H1 (cell line): ENCODE measurements around the gene EBNA1BP2. TPM values are rescaled to one million over a fixed set of nuclear protein-coding genes. Genes with fewer than 3 reads are reported as not detected.

ENCODE experiments used
- EP300 ChIP-seq, 2 experiments: IDR thresholded peaks; 1 replicate in 1 of 2; 2 replicates in 1 of 2; pipeline ENCODE4 v1.6.1; 2011 to 2012; ENCODE audit warnings: low read depth in 2 of 2, low read length in 2 of 2, mild to moderate bottlenecking in 2 of 2, borderline replicate concordance in 1 of 2, inconsistent platforms in 1 of 2, moderate library complexity in 1 of 2
- HDAC2 ChIP-seq, 2 experiments: fragments of 300-600 bp in 1 of 2; sonication (generic) in 1 of 2; IDR thresholded peaks; 2 replicates each; pipeline ENCODE4 v1.6.1; 2011 to 2012; ENCODE audit warnings: low read depth in 2 of 2, low read length in 2 of 2, mild to moderate bottlenecking in 2 of 2, moderate library complexity in 2 of 2, borderline replicate concordance in 1 of 2, inconsistent platforms in 1 of 2
- MAFK ChIP-seq: IDR thresholded peaks from 2 replicates; pipeline ENCODE4 v1.6.1; 2012; ENCODE audit warnings: low read depth, mild to moderate bottlenecking, improper control_type of control experiment, low read length
- RAD21 ChIP-seq, 2 experiments: IDR thresholded peaks in 1 of 2; conservative IDR thresholded peaks in 1 of 2; 2 replicates each; pipeline ENCODE4 v1.6.1; 2011; ENCODE audit warnings: low read depth in 2 of 2, low read length in 2 of 2, improper control_type of control experiment in 1 of 2, inconsistent platforms in 1 of 2, mild to moderate bottlenecking in 1 of 2, moderate library complexity in 1 of 2
- RFX5 ChIP-seq: IDR thresholded peaks from 2 replicates; pipeline ENCODE4 v1.6.1; 2011; ENCODE audit warnings: low read depth, low read length, improper control_type of control experiment, borderline replicate concordance
- SIX5 ChIP-seq: IDR thresholded peaks from 2 replicates; pipeline ENCODE4 v1.6.1; 2011; ENCODE audit warnings: mild to moderate bottlenecking, low read depth, low read length
- SP1 ChIP-seq: IDR thresholded peaks from 2 replicates; pipeline ENCODE4 v1.6.1; 2011; ENCODE audit warnings: low read depth, low read length
- TEAD4 ChIP-seq: IDR thresholded peaks from 2 replicates; pipeline ENCODE4 v1.6.1; 2012; ENCODE audit warnings: low read depth, low read length, inconsistent platforms, mixed read lengths
- polyA plus RNA-seq, 7 experiments: library from polyadenylated mRNA; depleted of rRNA in 3 of 7; stranded (reverse) in 5 of 7; unstranded in 2 of 7; fragments of >200 nt in 5 of 7; fragments of 200-250 nt in 2 of 7; gene quantifications; 1 replicate in 5 of 7; 2 replicates in 1 of 7; 4 replicates in 1 of 7; pipeline versions ENCODE4 v1.2.1 to v1.2.3, GENCODE V29; 2011 to 2013; ENCODE audit warnings: missing spikeins in 2 of 7, mixed read lengths in 2 of 7
- total RNA-seq: library from RNA; stranded (reverse); fragmentation: NEBNext Ultra II Directional; extraction: Animal tissue kit (Norgen Biotek cat#: 25700); gene quantifications from 2 replicates; pipeline ENCODE4 v1.2.1, GENCODE V29; 2021
- TF ChIP-seq, protein P1 (sequence below): IDR thresholded peaks from 2 replicates; pipeline ENCODE4 v1.6.1; 2012; ENCODE audit warnings: low read length, inconsistent platforms

The EBNA1BP2 gene
- total and polyA plus RNA-seq, 2 of the 8 experiments (the other 6 are each of a cell fraction or from before 2014, with no cell fraction given), result 31.0 to 104 TPM

DNA sequence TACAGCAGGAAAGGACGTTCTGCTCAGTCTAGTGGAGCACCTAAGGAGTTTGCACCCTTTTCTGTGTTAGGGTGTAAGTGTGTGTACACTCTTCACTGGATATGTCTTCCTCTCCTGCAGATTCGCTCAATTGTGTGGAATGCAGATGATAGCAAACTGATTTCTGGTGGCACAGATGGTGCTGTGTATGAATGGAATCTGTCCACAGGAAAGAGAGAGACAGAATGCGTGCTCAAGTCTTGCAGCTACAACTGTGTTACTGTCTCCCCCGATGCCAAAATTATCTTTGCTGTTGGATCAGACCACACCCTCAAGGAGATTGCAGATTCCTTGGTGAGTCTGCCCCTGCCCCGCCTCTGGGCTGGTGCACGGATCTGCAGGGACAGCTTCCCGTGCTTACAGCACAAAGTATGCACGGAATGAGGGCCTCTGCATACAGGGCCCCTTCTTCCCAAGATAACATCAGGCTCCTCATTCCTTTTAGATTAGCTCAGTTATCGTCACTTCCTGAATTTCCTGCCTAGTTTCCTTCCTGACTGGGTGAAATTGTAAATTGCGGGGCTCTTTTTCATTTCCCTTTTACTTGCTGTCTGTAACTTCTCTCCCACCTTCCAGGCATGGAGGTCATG, 34.6 kb upstream of the EBNA1BP2 start (continued):
- TF ChIP-seq, protein P1, sequence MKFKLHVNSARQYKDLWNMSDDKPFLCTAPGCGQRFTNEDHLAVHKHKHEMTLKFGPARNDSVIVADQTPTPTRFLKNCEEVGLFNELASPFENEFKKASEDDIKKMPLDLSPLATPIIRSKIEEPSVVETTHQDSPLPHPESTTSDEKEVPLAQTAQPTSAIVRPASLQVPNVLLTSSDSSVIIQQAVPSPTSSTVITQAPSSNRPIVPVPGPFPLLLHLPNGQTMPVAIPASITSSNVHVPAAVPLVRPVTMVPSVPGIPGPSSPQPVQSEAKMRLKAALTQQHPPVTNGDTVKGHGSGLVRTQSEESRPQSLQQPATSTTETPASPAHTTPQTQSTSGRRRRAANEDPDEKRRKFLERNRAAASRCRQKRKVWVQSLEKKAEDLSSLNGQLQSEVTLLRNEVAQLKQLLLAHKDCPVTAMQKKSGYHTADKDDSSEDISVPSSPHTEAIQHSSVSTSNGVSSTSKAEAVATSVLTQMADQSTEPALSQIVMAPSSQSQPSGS, result peak; percentile 54
- TF ChIP-seq SP1 (peak; percentile 86), HDAC2 (IDR thresholded peaks at IDR 0.05; ENCODE audit: borderline replicate concordance in 1 of 2, low read depth in 2 of 2, low read length in 2 of 2) (no peak), SIX5 (no peak), RAD21 (IDR thresholded peaks at IDR 0.05 in 1 of 2, conservative IDR thresholded peaks at IDR 0.05 in 1 of 2; ENCODE audit: low read depth in 2 of 2, low read length in 2 of 2) (no peak), EP300 (IDR thresholded peaks at IDR 0.05; ENCODE audit: borderline replicate concordance in 1 of 2, low read depth in 2 of 2, low read length in 2 of 2) (peak in 1 of 2 experiments; percentile 30; a peak in 1 of 3 replicates), RFX5 (no peak), TEAD4 (peak; percentile 96), MAFK (no peak)
